HG02852 (cell line): Measurements from ENCODE around the gene KCNIP4.

Experiments used
- ATAC-seq: cut with Tn5 transposase; IDR thresholded peaks from one replicate; pipeline ENCODE4 v1.9.1; 2021; ENCODE audit warnings: mild to moderate bottlenecking, moderate library complexity; ENCODE audit not compliant: unreplicated experiment

The KCNIP4 gene

GRCh38 chr4:21699446-21699845 is 249.1 kb downstream of the KCNIP4 start:
- no peak for ATAC-seq

GRCh38 chr4:21697583-21697982 is 251.0 kb downstream of the KCNIP4 start:
- no peak for ATAC-seq

GRCh38 chr4:21695141-21695540 is 253.4 kb downstream of the KCNIP4 start:
- ATAC-seq, result no peak

- ATAC-seq, result no peak
Measured at GRCh38 chr4:21692241-21692640, 256.3 kb downstream of the KCNIP4 start.

- no peak for ATAC-seq
Measured at GRCh38 chr4:21688596-21689265, 259.8 kb downstream of the KCNIP4 start.

GRCh38 chr4:21685911-21686310 is 262.7 kb downstream of the KCNIP4 start:
- ATAC-seq, result no peak

- no peak for ATAC-seq
Measured at GRCh38 chr4:21680326-21680898, 268.2 kb downstream of the KCNIP4 start.

- no peak for ATAC-seq
Measured at GRCh38 chr4:21678711-21679110, 269.9 kb downstream of the KCNIP4 start.

GRCh38 chr4:21677173-21677572 is 271.4 kb downstream of the KCNIP4 start:
- ATAC-seq, result no peak

- no peak for ATAC-seq
Measured at GRCh38 chr4:21664355-21664754, 284.2 kb downstream of the KCNIP4 start.

- ATAC-seq, result no peak
Measured at GRCh38 chr4:21656832-21657231, 291.7 kb downstream of the KCNIP4 start.

GRCh38 chr4:21655031-21655430 is 293.5 kb downstream of the KCNIP4 start:
- no peak for ATAC-seq

- ATAC-seq, result no peak
Measured at GRCh38 chr4:21652508-21653231, 295.9 kb downstream of the KCNIP4 start.

- no peak for ATAC-seq
Measured at GRCh38 chr4:21649391-21650090, 299.0 kb downstream of the KCNIP4 start.

- ATAC-seq, result no peak
Measured at GRCh38 chr4:21645776-21646175, 302.8 kb downstream of the KCNIP4 start.

- no peak for ATAC-seq
Measured at GRCh38 chr4:21641696-21642095, 306.9 kb downstream of the KCNIP4 start.

GRCh38 chr4:21638171-21638725 is 310.3 kb downstream of the KCNIP4 start:
- ATAC-seq, result no peak

- ATAC-seq, result no peak
Measured at GRCh38 chr4:21628916-21629610, 319.5 kb downstream of the KCNIP4 start.

- no peak for ATAC-seq
Measured at GRCh38 chr4:21628116-21628670, 320.4 kb downstream of the KCNIP4 start.

GRCh38 chr4:21625447-21625846 is 323.1 kb downstream of the KCNIP4 start:
- ATAC-seq, result no peak
